Retina (tissue), 1 donor: Measurements from ENCODE around the gene UMODL1.

Experiments
- DNase-seq: peaks from one replicate; pipeline ENCODE4 v3.0.0-alpha.2; 2016

Gene UMODL1

DNA sequence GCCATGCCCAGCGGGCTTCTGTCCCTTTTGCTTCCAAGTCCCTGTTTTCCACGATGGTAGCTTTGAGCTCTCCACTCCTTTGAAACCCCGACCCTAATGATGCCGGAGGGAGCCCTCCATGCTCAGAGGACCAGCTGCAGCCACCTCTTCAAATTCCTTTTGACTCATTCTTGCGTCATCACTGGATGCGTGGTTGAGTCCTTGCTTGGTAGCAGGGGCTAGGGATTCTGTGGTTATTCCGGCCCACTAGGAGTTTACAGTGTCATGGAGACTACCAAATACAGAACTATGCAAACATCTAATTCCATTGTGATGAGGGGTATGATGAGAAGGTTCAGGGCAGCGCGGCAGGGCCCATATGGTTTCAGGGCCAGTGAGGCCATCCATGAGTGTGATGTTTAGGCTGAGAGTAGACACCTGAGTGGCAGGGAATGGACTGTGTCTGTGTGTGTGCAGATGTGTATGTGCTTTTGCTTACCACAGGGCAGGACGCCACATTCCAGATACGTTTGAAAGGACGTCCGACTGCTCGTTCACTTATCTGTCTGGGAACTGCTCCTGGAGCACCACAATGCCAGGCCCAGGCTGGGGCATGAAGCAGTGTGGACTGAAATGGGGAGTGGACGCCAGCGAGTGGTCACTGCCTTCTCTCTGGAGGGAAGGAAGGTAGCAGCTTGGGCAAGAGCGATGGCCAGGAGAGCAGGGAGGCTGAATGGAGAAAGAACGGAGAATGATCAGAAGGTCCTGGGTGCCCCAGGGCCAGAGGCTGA lies 30.5 kb upstream of the UMODL1 start:
- no peak for DNase-seq

DNA sequence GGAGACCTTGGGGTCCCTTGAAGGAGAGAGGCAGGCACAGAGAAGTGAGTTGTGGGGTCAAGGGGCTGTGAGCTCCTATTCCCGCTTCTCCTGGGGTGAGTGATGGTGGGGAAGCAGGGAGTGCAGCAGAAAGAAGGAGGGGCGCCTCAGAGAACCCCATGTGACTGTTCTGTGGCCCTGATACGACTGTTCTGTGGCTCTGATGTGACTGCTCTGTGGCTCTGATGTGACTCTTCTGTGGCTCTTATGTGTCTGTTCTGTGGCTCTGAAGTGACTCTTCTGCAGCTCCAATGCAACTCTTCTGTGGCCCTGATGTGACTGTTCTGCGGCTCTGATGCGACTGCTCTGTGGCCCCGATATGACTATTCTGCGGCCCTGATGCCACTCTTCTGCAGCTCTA lies 29.9 kb upstream of the UMODL1 start:
- DNase-seq, result no peak

- DNase-seq, result peak; percentile 3
Observed at GRCh38 chr21:42041711-42042110, 29.4 kb upstream of the UMODL1 start.

GRCh38 chr21:42042651-42043050 lies 28.5 kb upstream of the UMODL1 start:
- no peak for DNase-seq

DNA sequence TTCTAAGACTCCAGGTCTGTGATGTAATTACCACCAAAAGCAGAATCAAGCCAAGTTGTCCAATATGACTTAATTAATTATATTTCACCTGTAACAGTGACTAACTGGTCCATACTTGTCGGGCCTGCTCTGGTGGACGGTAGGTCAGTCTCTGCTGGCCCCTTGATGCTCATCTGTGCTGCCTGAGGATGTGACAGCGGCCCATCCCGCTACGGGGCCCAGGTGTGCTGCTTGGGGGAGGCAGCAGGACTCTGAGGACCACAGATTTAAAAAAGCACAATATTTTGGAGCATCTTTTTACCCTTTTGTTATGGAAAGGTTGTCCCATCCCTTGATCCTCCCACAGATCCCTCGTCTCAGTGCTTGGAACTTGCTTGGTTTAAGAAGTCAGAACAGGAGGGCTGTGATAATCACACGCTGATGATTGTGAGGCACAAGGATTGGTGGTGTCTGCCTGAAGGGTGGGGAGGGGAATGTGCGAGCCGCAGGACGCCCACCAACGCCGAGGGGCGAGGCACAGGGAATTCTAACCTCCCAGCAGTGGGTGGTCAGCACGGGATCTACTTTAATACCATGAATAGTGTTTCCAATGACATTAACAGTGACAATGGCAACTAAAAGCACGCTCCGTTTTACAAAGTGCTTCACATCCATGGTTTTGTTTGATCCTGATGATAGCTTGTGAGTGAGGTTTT lies 27.8 kb upstream of the UMODL1 start:
- no peak for DNase-seq

DNA sequence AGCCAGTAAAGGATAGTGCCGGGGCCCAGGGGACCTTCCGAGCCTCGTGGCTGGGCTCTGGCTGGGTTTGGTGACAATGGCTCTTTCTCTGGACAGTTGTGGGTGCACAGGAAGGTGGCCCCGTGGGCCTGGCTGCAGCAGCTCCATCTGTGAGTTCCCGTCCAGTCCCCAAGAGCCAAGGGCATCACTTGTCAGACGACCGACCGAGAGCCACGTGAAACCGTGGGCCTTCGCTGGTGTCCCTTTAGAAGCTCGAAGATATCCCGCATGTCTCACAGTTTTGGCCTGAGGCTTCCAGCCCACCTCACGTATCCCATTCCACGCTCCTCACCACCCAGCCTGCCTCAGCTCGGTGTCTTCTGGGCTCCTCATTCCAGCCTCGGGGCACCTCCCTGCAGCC lies 27.2 kb upstream of the UMODL1 start:
- DNase-seq, result no peak

GRCh38 chr21:42044871-42045495 lies 26.1 kb upstream of the UMODL1 start:
- no peak for DNase-seq

GRCh38 chr21:42047821-42048613 lies 23.1 kb upstream of the UMODL1 start:
- DNase-seq, result no peak

DNA sequence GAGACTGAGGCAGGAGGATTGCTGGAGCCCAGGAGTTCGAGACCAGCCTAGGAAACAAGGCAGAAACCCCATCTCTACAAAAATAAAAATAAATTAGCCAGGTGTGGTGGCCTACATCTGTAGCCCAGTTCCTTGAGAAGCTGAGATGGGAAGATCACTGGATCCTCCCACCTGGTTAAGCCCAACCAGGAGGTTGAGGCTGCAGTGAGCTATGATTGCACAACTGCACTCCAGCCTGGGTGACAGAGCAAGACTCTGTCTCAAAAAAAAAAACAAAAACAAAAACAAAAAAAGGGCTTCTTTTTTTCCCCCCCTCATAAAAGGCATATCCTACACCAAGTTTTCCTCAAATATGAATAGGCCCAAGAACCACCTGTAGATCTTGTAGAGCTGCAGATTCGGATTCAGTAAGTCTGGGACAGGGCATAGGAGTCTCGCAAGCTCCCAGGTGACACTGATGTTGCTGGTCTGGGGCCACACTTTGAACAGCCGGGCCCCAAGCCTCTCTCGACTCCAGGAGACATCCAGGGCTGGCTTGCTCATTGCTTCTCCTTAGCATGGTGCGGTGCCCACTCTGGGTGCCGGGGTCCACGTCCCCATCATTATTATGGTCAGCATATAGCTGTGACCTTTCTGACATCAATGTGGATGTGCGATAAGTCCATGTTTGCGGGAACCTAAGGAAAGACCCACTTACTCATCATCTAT lies 22.1 kb upstream of the UMODL1 start:
- DNase-seq, result no peak

GRCh38 chr21:42049578-42050430 lies 21.3 kb upstream of the UMODL1 start:
- DNase-seq, result no peak

DNA sequence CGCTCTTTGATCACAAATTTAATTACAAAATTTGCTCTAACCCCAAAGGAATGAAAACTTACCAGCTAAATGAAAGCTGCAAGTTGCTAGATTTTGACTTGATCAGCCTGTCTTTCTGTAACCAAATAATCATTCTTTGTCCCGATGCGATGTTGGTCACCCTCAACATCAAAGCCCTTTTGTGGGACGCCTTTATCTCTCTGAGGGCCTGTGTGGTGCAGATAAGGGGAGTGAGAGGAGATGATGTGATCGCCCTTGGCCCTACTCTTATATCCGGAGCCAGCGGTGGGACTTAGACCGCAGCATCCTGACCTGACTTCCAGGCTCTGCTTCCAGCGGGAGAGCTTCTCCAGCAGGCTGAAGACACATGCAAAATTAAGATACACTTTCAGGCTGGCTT lies 19.3 kb upstream of the UMODL1 start:
- no peak for DNase-seq

DNA sequence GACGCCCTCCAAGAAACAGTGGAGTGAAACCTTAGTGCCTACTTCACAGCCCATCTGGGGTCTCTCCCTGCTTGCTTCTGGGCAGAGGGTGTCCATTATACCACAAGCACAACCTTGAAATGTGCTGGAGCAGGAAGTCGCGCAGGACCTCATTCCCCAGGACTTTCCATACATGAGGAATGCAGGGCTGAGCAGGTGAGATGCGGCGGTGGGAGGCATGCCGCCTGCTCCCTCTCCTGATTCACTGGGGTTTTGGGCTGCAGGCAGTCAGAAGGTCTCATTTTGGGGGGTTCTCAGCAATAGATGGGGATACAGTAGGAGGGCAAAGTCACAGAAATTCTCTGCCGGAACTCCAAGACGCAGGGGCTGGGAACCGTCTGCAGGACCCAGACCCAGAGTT lies 15.7 kb upstream of the UMODL1 start:
- no peak for DNase-seq

- DNase-seq, result no peak
Observed at GRCh38 chr21:42056468-42056867, 14.6 kb upstream of the UMODL1 start.

- DNase-seq, result no peak
Observed at GRCh38 chr21:42056996-42057689, 14.0 kb upstream of the UMODL1 start.

DNA sequence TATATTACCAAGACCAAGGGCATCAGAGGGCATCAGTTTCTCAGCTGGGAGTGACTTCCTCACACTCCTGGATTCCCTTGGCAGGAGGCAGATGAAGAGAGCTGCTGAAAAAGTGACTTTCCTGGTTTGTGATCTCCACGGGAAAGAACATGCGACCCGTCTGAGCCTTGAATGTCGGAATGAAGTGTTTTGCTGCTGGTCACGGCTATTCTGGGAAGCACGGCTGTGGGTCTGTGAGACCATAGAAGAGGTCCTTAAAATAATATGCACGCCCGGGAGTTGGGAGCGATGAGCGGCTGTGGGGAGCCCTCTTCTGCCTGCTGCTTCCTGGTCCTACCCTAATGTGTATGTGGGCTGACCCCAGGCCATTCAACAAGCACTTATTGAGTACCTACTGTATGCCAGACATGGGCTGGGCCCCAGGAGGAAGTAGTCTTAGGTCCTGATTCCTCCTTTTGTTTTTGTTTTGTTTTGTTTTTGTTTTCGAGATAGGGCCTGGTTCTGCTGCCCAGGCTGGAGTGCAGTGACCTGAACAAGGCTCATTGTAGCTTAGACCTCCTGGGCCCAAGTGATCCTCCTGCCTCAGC lies 13.2 kb upstream of the UMODL1 start:
- no peak for DNase-seq

DNA sequence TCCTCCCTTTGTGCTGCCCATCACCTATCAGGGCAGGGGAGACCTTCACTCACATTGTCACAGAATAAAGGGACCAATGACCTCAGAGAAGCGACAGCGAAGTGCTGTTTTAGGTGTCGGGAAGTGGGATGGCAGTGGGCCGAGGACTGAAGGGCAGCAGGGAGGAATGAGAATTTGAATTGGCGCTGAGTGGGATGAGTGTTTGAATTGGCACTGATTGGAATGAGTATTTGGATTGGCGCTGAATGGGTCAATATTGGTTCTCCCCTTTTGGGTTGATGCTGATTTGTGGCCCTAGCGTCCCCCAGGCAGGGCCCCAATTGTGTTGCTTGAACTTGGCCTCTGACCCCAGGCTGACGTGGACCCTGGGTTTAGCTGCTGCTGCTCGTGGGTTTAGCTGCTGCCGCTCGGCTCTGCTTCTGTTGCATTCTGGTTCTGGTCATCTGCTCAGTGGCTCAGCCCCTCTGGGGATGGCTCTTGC lies 12.4 kb upstream of the UMODL1 start:
- DNase-seq, result no peak

GRCh38 chr21:42059141-42059540 lies 12.0 kb upstream of the UMODL1 start:
- no peak for DNase-seq

GRCh38 chr21:42059721-42060120 lies 11.4 kb upstream of the UMODL1 start:
- DNase-seq, result no peak

- DNase-seq, result no peak
Observed at GRCh38 chr21:42060166-42060565, 11.0 kb upstream of the UMODL1 start.

- no peak for DNase-seq
Observed at GRCh38 chr21:42061195-42061985, 9.7 kb upstream of the UMODL1 start.
